K562 (cell line): Measurements from ENCODE around the gene MS4A18. TPM values are rescaled to one million over a fixed set of nuclear protein-coding genes. Genes with fewer than 3 reads are reported as not detected.

ENCODE experiments used
- ATAC-seq: fragments of 200-7000 bp; cut with Tn5 transposase; 3 replicates; pipeline ENCODE4 v1.9.1; 2020; ENCODE audit warnings: moderate library complexity
- BruUV-seq: library from RNA; stranded (reverse); fragments of 400-500 nt; replicated peaks from 2 replicates; lab custom pipeline; 2021; lab: Mats Ljungman, UMichigan
- CTCF ChIA-PET: fragments of 300-600 bp; formaldehyde crosslinking; extraction: SDS; loops from one replicate; lab custom pipeline; 2021; ENCODE audit warnings: low intra/inter-chr PET ratio; lab: Yijun Ruan, JAX
- POLR2A ChIA-PET: fragments of 300-600, 350-650 bp; sonication (Branson Sonifier 250); formaldehyde crosslinking; extraction: SDS; loops from one replicate; lab custom pipeline; 2021; ENCODE audit warnings: antibody characterized with exemption, inconsistent platforms; lab: Yijun Ruan, JAX
- DNase-seq, 4 experiments: peaks; one replicate each; pipeline versions ENCODE4 v3.0.0 to v3.0.0-alpha.2; 2011 to 2018; ENCODE audit warnings: low spot score in 3 of 4, mixed read lengths in 3 of 4; ENCODE audit errors: extremely low read depth in 1 of 4
- FAIRE-seq: peaks from 2 replicates; lab custom pipeline; 2011; peaks lifted over from hg19 to GRCh38; lab: Jason Lieb, UNC
- H2AFZ ChIP-seq: 2 replicates; pipeline ENCODE4 v1.6.0; 2011; ENCODE audit warnings: low read depth, low read length, control low read depth, inconsistent platforms
- H3K27ac ChIP-seq: fragments of 200-600 bp; 3 replicates; pipeline ENCODE4 v1.8.0; 2011; ENCODE audit warnings: low read depth, mild to moderate bottlenecking, control low read depth, inconsistent platforms, low read length, moderate library complexity, mixed read lengths; ENCODE audit errors: extremely low read depth
- H3K27me3 ChIP-seq, 2 experiments: fragments of 300-600 bp in 1 of 2; 2 replicates in 1 of 2; 3 replicates in 1 of 2; pipeline versions ENCODE4 v1.6.0 to v1.8.0; 2011; ENCODE audit warnings: inconsistent platforms in 2 of 2, low read length in 2 of 2, mild to moderate bottlenecking in 1 of 2, mixed read lengths in 1 of 2, moderate library complexity in 1 of 2; ENCODE audit not compliant: control insufficient read depth in 2 of 2, insufficient read depth in 2 of 2
- H3K36me3 ChIP-seq: fragments of 300-600 bp; 3 replicates; pipeline ENCODE4 v1.8.0; 2011; ENCODE audit warnings: mild to moderate bottlenecking, low read length, inconsistent platforms; ENCODE audit not compliant: control insufficient read depth, insufficient read depth
- H3K4me1 ChIP-seq, 2 experiments: fragments of 200-600 bp in 1 of 2; replicated peaks in 1 of 2; 2 replicates in 1 of 2; 3 replicates in 1 of 2; pipeline versions ENCODE4 v1.5.1 to v1.8.0; 2011; ENCODE audit warnings: inconsistent platforms in 2 of 2, low read length in 2 of 2, mild to moderate bottlenecking in 1 of 2, mixed read lengths in 1 of 2, moderate library complexity in 1 of 2; ENCODE audit not compliant: control insufficient read depth in 2 of 2, insufficient read depth in 2 of 2
- H3K4me2 ChIP-seq: 2 replicates; pipeline ENCODE4 v1.6.1; 2011; ENCODE audit warnings: low read length, control low read depth, inconsistent platforms, mixed read lengths; ENCODE audit not compliant: insufficient read depth
- H3K4me3 ChIP-seq: fragments of 200-600 bp; sonication (generic), shearing (Covaris generic); 2 replicates; pipeline ENCODE4 v1.5.1; 2016; ENCODE audit warnings: control low read depth, inconsistent platforms
- H3K79me2 ChIP-seq: fragments of 200-600 bp; 3 replicates; pipeline ENCODE4 v1.8.0; 2011; ENCODE audit warnings: low read length, inconsistent platforms; ENCODE audit not compliant: control insufficient read depth, insufficient read depth
- H3K9ac ChIP-seq, 2 experiments: 2 replicates each; pipeline versions ENCODE4 v1.6.0 to v1.6.1; 2011; ENCODE audit warnings: low read depth in 2 of 2, low read length in 2 of 2, control low read depth in 1 of 2, inconsistent platforms in 1 of 2, mild to moderate bottlenecking in 1 of 2, mixed read lengths in 1 of 2; ENCODE audit not compliant: insufficient read depth in 1 of 2
- H3K9me1 ChIP-seq: one replicate; pipeline ENCODE4 v1.6.0; 2011; ENCODE audit warnings: inconsistent platforms, mild to moderate bottlenecking, low read length, moderate library complexity; ENCODE audit not compliant: control insufficient read depth, insufficient read depth
- H3K9me3 ChIP-seq: replicated peaks from 2 replicates; pipeline ENCODE4 v1.5.1; 2011; ENCODE audit warnings: low read depth, low read length, inconsistent platforms; ENCODE audit not compliant: control insufficient read depth, insufficient read depth
- H4K20me1 ChIP-seq: replicated peaks from 2 replicates; pipeline ENCODE4 v1.6.1; 2011; ENCODE audit warnings: low read length, inconsistent platforms, mixed read lengths; ENCODE audit not compliant: control insufficient read depth, insufficient read depth
- CSDE1 ChIP-seq, 2 experiments: fragments of 450-650 bp; IDR thresholded peaks; 2 replicates each; pipeline ENCODE4 v1.6.1; 2016; ENCODE audit warnings: mild to moderate bottlenecking in 1 of 2
- FOXK2 ChIP-seq, 2 experiments: fragments of 450-650 bp; IDR thresholded peaks in 1 of 2; conservative IDR thresholded peaks in 1 of 2; 2 replicates each; pipeline ENCODE4 v1.6.1; 2016; ENCODE audit warnings: low read depth in 2 of 2, mild to moderate bottlenecking in 1 of 2
- GABPA ChIP-seq: fragments of 200-800 bp; sonication (Bioruptor generic); conservative IDR thresholded peaks from 2 replicates; pipeline ENCODE4 v1.6.1; 2016; ENCODE audit warnings: low read depth, missing genetic modification characterization, missing compliant biosample characterization
- HNRNPH1 ChIP-seq: fragments of 200-400 bp; formaldehyde crosslinking; optimal IDR thresholded peaks from 2 replicates; pipeline ENCODE3; 2017; ENCODE audit warnings: low read depth, mild to moderate bottlenecking, low read length, moderate library complexity
- NR2C2 ChIP-seq, 2 experiments: fragments of 200-800 bp in 1 of 2; sonication (Bioruptor generic) in 1 of 2; sonication (generic) in 1 of 2; formaldehyde crosslinking in 1 of 2; IDR thresholded peaks; 2 replicates each; pipeline versions ENCODE4 v1.6.1 to v1.8.0; 2016 to 2022; ENCODE audit warnings: mild to moderate bottlenecking in 1 of 2, missing compliant biosample characterization in 1 of 2, missing genetic modification characterization in 1 of 2, missing genetic modification reagents in 1 of 2
- PHF21A ChIP-seq: fragments of 450-650 bp; IDR thresholded peaks from 2 replicates; pipeline ENCODE4 v1.6.1; 2017; ENCODE audit warnings: low read depth, borderline replicate concordance
- RBM14 ChIP-seq: fragments of 200-400 bp; formaldehyde crosslinking; IDR thresholded peaks from 2 replicates; pipeline ENCODE4 v1.6.1; 2018; ENCODE audit warnings: low read depth, mild to moderate bottlenecking, low read length, moderate library complexity, borderline replicate concordance; ENCODE audit not compliant: insufficient read depth
- SP1 ChIP-seq: sonication (generic); formaldehyde crosslinking; IDR thresholded peaks from 2 replicates; pipeline ENCODE4 v1.8.1; 2022; ENCODE audit warnings: mild to moderate bottlenecking, missing genetic modification reagents
- TAF1 ChIP-seq: IDR thresholded peaks from 2 replicates; pipeline ENCODE4 v1.6.1; 2011; ENCODE audit warnings: mild to moderate bottlenecking, low read length, moderate library complexity; ENCODE audit not compliant: insufficient read depth, control insufficient read depth, severe bottlenecking; ENCODE audit errors: extremely low read depth
- ZNF780A ChIP-seq: fragments of 250-450 bp; sonication (Bioruptor Pico); IDR thresholded peaks from 2 replicates; pipeline ENCODE4 v1.5.0; 2021; ENCODE audit warnings: mild to moderate bottlenecking
- WGBS: fragments of 100-300 bp; shearing (Covaris generic); methylation state at CpG from one replicate; pipeline ENCODE4 v1.1.6; 2016; ENCODE audit warnings: low coverage, mixed read lengths; ENCODE audit not compliant: insufficient coverage; ENCODE audit errors: missing lambda C conversion rate; 5-methylcytosine and 5-hydroxymethylcytosine counted together
- in situ Hi-C: fragments of 300-500 bp; cut with MboI; formaldehyde crosslinking; loops from 4 replicates; pipeline ENCODE4 v1.15.0; 2018; ENCODE audit warnings: inconsistent platforms, mixed read lengths
- intact Hi-C: fragments of 100-400 bp; cut with micrococcal nuclease; formaldehyde crosslinking; loops from 2 replicates; pipeline ENCODE4 v1.14.2; 2022
- polyA plus RNA-seq, 8 experiments: library from polyadenylated mRNA; depleted of rRNA in 4 of 8; stranded (reverse) in 5 of 8; unstranded in 3 of 8; fragments of >200 nt; fragmentation: Nextera tagmentation in 2 of 8; fragmentation: Illumina TruSeq in 1 of 8; extraction: Ambion mirVana in 2 of 8; extraction: Trizol in 1 of 8; gene quantifications; 2 replicates each; pipeline versions ENCODE4 v1.2.1 to v1.2.3, GENCODE V29; 2011 to 2014; ENCODE audit warnings: inconsistent platforms in 1 of 8, missing spikeins in 1 of 8
- total RNA-seq, 7 experiments: library from RNA; depleted of rRNA in 6 of 7; stranded (reverse); fragments of >200 nt in 6 of 7; fragmentation: Illumina TruSeq in 2 of 7; extraction: Trizol in 2 of 7; gene quantifications; 2 replicates each; pipeline versions ENCODE4 v1.2.1 to v1.2.3, GENCODE V29; 2011 to 2021; ENCODE audit warnings: low replicate concordance in 1 of 7
- TF ChIP-seq, protein P1 (sequence below): sonication (generic); formaldehyde crosslinking; IDR thresholded peaks from 2 replicates; pipeline ENCODE4 v1.8.0; 2022; ENCODE audit warnings: missing genetic modification reagents, mild to moderate bottlenecking, borderline replicate concordance

The MS4A18 gene
- total and polyA plus RNA-seq, 9 of the 15 experiments (the other 6 are each of a cell fraction or from before 2014, with no cell fraction given), result not detected

DNA sequence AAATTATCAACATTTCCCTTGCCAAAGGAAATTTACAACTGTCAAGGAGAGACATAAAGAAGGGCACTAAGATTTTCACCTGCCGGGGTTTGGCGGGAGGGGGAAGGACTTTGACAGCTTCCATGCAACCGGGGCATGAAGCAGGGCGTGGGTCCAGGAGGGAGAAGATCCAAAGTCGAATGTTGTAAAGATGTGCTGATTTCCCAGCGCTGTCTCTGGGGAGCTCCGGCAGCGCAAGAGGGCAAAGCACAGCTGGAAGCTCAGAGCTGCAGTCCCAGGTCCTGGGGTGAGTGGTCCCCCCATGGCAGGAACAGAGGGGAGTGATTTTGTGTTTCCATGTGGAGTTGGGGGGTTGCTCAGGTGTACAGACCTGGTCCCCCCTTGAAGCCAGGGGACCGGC, 60.6 kb downstream of the MS4A18 start, which contains the start of gene MS4A10:
Gene MS4A10, plus strand, starts transcription at position 198 of the 400 bp plus-strand sequence. CDS start 5,003 bp downstream, outside the sequence.
- H3K4me1 ChIP-seq, result peaks cover 2% of the 10 kb centered on the region in 2 experiments; a peak in 2 of 5 replicates
- H3K36me3 ChIP-seq, result no peaks in the 10 kb centered on the region
- in situ Hi-C loops, result no loop called here
- no peaks in the 10 kb centered on the region for H3K9me3 ChIP-seq
- no peak within 1 kb of the TSS for H3K4me2 ChIP-seq
- POLR2A ChIA-PET, result interaction anchor here (1.4 kb wide), 1 partner anchor 17 kb away, joined by 3 read pairs; no protein-coding TSS in a partner anchor
- no peak within 1 kb of the TSS for H2AFZ ChIP-seq
- H4K20me1 ChIP-seq, result no peaks in the 10 kb centered on the region
- TF ChIP-seq CSDE1 (IDR thresholded peaks at IDR 0.05), result no peak
- TF ChIP-seq ZNF780A, result no peak
- no peak for TF ChIP-seq HNRNPH1
- no peak for TF ChIP-seq SP1 (CRISPR knock-in tag)
- TF ChIP-seq NR2C2 (CRISPR knock-in tag; IDR thresholded peaks at IDR 0.05), result no peak
- TF ChIP-seq NR2C2 (tag; IDR thresholded peaks at IDR 0.05), result no peak
- TF ChIP-seq, protein P1, sequence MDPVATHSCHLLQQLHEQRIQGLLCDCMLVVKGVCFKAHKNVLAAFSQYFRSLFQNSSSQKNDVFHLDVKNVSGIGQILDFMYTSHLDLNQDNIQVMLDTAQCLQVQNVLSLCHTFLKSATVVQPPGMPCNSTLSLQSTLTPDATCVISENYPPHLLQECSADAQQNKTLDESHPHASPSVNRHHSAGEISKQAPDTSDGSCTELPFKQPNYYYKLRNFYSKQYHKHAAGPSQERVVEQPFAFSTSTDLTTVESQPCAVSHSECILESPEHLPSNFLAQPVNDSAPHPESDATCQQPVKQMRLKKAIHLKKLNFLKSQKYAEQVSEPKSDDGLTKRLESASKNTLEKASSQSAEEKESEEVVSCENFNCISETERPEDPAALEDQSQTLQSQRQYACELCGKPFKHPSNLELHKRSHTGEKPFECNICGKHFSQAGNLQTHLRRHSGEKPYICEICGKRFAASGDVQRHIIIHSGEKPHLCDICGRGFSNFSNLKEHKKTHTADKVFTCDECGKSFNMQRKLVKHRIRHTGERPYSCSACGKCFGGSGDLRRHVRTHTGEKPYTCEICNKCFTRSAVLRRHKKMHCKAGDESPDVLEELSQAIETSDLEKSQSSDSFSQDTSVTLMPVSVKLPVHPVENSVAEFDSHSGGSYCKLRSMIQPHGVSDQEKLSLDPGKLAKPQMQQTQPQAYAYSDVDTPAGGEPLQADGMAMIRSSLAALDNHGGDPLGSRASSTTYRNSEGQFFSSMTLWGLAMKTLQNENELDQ (CRISPR knock-in tag), result no peak
- TF ChIP-seq GABPA (tag), result no peak
- TF ChIP-seq PHF21A, result no peak
- TF ChIP-seq RBM14, result no peak
- TF ChIP-seq FOXK2 (conservative IDR thresholded peaks at IDR 0.05 in 1 of 2, IDR thresholded peaks at IDR 0.05 in 1 of 2; ENCODE audit: low read depth in 2 of 2), result no peak
- no peak for TF ChIP-seq TAF1
- TF ChIP-seq, all 486 proteins: peak for 0
- Histone ChIP-seq H3K9ac (no peak within 1 kb of the TSS), H3K27ac (no peak within 1 kb of the TSS), H3K79me2 (no peaks in the 10 kb centered on the region), H3K4me3 (no peak within 1 kb of the TSS), H3K9me1 (no peaks in the 10 kb centered on the region), H3K27me3 (peaks cover 0 to 14% of the 10 kb centered on the region in 2 experiments; a peak in 2 of 5 replicates)
- no peak for ATAC-seq
- intact Hi-C loops, result no loop called here
- 8% methylated on average over 8 of the region's 9 CpGs for WGBS
- BruUV-seq, result no TSS peak
- CTCF ChIA-PET, result no interaction called here
- no peak for DNase-seq
- no peak for FAIRE-seq
